HG03565 (cell line): ENCODE results near the gene HOXD10.

Experiments
- ATAC-seq: cut with Tn5 transposase; IDR thresholded peaks from one replicate; pipeline ENCODE4 v1.9.1; 2021; ENCODE audit warnings: mild to moderate bottlenecking, moderate library complexity; ENCODE audit not compliant: unreplicated experiment

HOXD10 gene

DNA sequence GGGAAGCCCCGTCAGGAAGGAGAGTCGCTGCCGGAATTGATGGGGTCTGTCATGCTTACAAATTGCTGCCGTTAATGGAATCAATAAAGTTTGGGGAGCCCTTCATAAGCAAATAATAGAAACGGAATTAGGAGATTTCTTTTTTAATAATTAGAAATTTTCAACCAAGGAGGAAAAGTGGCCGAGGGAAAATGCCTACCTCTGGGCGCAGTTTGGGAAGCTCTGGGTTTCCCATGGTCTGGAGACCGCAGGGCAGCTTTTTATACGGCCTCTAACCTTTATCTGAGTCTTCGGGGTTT, 34.1 kb upstream of the HOXD10 start:
- ATAC-seq, result no peak

DNA sequence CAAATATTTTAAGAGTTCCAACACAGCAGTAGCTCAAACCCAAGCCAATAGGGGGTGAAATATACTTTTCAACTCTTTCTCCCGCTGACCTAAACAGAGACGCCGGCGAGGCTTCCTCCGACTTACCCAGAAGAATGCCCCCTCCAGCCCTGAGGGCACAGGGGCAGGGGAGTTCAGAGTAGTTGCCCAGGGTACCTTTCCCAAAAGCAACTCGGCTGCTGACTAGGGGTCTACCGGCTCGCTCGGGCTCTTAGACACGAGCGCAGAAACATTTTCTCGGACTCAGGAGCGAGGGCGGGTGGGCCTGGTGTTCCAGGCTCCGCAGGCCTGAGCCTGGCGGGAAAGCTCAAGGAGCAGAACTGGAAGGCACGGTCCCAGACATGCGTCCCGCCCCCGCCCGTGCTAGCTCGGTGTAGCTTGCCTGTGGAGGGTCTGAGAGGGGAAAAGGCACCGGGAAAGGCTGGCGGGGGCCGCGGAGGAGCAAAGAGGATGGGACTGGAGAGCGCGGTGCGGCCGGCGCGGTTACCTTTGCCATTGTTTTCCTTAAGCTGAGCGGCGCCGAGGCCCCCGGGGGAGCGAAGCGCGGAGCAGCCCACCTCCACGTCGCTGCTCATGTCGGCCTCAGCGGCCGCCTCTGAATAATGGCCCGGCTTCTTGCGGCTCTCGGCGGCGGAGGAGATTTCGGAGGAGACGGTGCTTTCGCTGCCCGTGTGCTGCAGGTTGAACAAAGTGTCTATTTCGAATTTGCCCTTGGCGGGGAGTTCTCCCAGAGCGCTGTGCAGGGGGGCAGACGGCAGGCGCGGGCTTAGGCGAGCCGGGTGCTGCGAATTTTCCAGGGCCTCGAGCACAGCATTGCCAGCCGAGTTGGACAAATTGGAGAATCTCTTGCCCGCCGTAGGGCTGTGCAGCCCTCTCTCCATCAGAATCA, 33.5 kb upstream of the HOXD10 start:
- ATAC-seq, result no peak

DNA sequence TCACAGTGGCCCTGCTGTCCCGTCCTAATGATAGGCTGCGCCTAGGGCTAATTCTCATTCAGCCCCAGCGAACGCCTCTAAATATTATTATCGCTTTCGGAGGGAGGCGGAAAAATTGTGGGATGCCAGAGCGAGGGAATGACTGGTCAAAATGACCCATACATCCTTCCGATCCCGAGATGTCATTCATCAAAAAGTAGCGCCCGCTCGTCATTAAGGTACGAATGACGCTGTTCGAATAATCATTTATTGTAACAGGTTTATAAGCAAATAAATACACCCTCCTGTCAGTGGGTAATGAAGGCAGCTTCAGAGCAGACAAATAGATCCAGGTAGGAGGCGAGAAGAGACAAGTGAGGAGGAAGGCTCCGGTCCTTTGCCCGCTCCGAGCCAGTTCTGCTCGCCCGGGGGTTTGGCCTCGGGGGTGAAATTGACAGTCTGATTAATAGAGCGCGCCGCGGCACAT, 32.7 kb upstream of the HOXD10 start, which contains the start of gene EVX2:
TSS of gene EVX2 (minus strand) at position 167 of the 466 bp plus-strand sequence. CDS start 186 bp downstream, outside the sequence.
- no peak for ATAC-seq

DNA sequence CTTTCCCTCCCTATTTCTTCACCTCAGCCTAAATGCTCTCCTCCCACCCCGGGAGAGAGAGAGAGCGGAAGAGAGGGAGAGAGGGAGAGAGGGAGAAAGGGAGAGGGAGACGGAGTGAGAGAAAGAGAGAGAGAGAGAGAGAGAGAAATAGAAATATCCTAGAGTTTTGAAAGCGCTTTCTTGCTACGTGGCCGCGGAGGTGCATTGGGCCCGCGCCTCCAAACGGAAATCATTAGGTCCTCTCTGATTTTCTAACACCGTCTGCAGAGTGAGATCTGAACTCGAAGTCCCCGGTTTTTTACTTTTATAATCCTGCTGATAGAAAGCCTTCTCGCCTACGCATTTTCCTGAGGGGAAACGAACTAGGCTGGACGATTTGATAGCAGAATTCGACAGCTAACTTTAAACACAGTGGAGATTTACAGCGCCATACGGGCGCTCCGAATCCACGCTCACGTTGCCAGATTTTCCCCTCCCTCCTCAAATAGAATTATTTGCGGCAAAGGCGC, 31.9 kb upstream of the HOXD10 start:
- no peak for ATAC-seq

DNA sequence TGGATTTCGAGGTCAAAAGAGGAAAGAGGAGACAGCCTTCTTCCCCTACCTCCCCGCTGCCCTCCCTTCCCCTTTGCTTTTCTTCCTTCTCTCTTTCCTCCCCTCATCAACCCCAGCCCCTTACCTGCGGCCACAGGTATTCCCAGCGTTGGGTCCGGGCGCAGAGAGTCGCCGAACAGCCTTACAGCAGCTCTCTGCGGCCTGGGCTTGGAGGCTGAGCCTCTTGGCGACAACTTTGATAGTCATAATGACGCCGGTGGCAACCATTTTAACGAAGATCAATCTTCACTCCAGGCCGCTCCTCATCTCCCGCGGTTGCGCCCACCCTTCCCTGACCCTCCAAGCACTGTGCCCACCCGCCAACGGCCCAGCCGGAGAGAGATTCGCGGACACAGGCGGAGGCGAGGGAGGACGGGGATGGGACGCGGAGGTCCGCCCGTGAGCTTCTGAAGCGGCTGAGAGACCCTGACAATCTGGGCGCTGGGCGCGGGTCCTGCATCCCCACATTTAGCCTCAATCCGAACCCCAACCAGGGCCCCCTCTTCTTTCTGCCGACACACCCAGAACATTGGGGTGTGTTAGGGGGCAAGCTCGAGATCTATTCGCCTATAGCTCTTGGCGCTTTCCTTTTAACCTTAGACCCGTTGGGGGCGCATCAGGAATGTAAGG, 31.3 kb upstream of the HOXD10 start:
- ATAC-seq, result no peak

DNA sequence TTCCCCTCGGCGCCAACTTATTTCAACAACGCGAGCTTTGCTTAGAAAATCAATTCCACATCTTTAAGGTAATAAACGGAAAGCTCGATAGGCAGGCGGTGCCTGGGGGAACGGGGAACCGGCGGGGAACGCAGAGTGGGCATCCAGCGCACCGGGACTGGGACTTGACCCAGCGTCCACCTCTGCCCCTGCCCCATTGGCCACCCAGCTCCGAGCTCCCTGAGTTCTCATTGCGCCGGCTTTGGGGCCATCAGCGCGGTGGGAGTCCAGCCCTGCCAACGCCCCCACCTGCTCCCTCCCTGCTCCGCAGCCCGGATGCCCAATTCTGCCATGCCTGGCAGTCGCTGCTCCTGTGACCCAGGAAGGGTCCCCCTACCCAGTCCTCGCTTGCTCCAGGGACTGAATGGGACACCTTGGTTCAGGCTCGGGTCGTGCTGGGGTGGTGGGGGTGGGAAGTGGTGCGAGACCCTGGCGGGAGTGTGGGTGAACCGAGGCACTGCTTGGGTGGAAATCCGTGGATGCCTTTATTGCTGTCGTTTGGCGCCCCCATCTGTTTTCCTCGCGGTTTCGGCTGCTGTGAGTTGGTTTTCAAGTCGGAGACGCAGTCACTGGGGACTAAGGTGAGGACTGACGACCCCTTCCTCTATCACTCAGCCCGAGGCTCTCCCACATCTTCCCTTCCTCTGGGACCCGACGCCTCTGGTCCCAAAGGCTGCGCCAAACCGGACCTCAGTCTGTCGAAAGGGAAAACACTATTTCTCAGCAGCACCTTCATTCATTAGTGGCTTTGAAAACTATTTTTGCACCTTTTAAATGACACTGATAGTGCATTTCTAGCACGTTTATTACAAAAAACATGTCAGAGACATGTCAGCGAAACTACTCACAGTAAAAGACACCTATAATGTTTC, 30.5 kb upstream of the HOXD10 start:
- ATAC-seq, result no peak

DNA sequence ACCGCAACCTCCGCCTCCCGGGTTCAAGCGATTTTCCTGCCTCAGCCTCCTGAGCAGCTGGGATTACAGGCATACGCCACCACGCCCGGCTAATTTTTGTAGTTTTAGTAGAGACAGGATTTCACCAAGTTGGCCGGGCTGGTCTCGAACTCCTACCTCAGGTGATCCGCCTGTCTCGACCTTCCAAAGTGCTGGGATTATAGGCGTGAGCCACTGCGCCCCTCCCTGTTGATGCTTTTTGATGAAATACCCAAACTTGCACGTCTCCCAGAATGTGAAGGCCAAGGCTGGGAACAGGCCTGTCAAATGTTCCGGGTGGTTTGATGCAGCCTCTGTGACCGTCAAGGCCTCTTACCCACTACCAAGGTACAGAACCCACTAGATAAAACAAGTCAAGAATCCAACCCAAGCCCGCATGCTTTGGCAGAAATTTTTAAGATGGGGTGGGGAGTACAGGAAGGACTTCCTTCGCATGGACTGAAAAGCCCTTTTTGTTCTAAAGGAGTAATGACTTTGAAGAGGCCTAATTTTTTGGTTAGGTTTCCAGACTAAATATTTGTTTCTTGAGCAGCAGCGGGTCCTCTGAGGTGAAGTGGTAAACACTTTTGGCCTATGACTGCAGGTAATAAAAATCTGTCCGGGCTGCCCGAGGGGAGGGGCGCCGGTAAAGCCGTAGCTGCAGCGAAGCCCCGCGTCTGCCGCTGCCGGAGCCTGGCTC, 29.1 kb upstream of the HOXD10 start:
- ATAC-seq, result no peak

DNA sequence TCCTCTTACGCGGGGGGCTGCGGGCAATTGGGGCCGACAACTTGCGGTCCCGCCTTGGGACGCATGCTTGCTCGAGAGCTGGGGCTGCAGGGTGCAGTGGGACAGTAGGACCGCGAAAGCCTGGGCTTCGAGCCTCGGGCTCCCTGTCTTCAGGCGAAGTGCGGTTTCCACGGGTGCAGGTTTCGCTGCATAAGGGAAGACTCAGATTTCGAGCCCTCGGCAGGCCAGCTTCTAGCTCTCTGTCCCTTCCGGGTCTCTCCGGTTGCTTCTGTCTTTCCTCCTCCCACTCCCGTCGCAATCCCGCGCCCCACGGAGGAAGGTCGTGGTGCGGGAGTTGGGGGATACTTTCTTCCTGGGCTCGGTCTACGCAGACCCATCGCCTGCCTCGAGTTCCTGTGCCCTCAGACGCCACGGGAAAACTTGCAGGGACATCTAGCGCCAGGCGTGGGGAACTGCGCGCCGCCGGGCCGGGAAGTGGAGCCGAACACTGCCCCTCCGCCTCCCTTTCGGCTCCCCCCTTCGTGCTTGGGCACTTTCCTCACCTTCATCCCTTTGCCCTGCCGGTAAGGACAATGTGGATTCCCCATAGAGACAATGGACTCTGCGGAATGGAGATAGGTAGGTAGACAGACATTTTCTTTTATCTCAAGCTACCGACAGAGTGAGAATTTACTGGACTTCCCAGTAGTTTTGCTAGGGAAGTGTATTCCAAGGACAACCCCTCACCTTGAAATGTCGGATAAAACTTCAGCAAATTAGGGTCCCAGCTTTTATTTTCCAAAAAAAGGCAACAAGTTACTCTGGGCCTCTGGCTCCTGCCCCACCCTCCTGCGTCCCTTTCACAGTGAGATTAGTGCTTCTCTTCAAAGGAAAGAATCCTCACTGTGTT, 28.3 kb upstream of the HOXD10 start:
- ATAC-seq, result no peak

DNA sequence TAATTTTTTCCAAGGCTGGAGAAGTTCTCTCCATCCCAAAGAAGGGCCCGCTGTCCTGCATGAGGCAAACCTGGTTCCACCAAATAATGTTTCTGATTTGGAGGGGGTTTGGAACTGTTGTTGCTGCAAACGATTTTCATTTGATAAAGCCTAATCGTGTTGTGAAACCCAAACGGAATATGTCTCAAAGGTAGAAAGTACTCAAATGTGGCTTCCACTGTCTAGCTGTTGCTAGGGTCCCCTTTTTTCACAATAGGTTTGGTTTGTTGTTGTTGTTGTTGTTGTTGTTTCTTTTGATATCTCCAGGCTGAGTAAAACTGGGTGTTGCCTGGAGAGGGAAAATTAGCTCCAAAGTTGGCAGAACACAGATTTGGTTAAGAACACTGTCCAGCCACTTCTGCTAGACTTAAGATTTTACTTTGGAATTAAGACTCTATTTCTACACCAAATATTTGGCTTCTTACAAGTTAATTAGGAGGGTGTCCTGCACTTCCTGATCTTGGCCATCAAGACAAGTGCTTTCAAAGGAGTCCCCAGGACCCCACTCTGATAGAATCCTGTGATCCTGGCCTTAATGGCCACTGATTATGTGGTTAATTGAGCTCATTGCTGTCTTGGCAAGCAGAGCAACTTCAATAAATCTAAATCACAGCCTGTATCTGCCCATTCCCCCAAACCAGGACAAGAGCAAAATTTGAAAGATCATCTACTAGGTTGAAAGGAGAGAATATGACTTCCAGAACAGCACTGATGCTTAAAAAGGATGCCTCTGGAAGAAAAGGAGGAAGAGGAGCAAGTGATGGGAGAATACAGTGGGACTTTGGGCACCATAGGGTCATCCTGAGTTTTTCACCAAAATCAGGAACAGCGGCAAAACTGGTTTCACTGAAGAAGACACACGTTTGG, 27.4 kb upstream of the HOXD10 start:
- no peak for ATAC-seq

DNA sequence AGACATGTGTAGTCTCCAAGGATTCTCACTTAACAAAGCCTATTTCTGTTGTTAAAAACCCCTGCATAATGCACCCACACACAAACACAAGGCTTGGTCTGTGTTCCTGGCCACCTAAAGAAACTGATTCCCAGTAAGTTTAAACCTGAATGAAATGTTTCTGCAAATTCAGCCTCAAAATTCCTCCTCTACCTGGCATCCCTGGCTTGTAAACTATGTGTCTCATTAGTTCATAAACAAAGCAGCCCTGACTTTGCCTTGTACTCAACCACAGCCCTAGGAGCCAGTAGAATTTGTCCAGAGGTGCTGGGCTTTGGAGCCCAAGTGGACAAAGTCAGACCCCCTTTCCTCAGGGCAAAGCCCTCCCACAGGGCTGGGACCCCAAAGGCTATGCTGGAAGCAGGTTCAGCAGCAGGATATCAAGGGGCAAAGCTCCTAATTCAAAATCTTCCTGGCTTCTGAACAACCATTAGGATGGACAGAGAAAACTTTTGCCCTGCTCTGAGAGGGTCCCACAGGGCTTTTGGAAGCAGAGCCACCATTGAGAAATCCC, 26.7 kb upstream of the HOXD10 start:
- ATAC-seq, result no peak

DNA sequence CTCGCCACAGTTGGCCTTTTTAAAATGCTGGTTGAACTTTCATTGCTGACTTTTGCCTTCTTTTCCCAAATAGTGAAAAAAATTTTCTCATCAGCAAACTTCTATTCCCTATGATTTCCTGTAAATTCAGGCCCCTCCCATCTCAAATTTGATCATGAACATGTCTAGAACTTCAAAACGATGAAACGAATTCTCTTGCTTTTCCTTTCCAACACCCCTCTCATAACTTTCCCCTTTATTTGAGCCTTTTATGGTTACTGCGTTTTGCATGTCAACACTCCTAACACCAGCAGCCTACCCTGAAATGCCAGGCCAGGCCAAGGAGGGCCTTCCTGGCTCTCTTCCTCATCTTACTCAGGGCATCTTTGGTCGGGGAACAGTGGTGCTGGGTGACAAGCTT, 25.7 kb upstream of the HOXD10 start:
- no peak for ATAC-seq

DNA sequence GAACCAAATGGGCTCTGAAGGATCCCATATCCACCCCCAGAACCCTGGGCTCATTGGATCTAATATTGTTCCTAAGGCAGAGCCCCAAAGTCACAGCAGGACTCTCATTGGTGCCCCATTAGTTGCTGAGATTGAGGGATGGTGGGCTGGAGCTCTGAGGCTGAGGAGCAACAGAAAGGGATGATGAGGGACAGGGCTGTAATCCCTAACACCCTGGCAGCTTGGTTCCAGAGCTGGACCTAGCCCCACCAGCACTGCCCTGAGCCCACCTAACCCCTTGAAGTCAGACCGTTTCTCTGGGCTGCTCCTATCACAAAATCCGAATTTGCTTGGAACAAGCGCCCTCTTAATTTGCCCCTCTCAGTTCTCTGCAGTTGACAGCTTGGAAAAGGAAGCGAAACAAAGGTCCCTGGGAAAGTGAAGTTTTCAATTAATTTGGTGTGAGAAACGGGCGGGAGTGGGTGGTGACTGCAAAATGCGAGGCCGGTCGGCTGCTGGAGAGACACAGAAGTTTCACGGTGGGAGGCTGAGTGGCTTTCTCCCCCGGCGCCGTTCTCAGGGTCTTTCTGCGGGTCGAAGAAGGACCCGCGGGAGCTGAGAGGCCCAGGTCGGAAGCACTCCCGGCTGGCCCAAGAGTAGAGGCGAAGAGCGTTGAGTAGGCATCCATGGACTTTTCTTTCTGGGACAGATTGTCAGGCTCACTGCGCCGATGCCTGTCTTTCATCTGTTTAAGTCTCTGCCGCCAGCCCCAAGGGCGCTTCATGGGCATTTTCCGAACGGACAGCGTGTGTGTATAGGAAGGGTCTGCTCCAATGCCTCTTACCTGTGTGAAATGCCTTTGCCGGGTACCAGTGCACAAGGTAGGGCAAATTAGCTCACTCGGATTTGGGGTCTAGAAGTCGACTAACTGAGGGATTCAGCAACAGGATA, 25.0 kb upstream of the HOXD10 start:
- ATAC-seq, result no peak

DNA sequence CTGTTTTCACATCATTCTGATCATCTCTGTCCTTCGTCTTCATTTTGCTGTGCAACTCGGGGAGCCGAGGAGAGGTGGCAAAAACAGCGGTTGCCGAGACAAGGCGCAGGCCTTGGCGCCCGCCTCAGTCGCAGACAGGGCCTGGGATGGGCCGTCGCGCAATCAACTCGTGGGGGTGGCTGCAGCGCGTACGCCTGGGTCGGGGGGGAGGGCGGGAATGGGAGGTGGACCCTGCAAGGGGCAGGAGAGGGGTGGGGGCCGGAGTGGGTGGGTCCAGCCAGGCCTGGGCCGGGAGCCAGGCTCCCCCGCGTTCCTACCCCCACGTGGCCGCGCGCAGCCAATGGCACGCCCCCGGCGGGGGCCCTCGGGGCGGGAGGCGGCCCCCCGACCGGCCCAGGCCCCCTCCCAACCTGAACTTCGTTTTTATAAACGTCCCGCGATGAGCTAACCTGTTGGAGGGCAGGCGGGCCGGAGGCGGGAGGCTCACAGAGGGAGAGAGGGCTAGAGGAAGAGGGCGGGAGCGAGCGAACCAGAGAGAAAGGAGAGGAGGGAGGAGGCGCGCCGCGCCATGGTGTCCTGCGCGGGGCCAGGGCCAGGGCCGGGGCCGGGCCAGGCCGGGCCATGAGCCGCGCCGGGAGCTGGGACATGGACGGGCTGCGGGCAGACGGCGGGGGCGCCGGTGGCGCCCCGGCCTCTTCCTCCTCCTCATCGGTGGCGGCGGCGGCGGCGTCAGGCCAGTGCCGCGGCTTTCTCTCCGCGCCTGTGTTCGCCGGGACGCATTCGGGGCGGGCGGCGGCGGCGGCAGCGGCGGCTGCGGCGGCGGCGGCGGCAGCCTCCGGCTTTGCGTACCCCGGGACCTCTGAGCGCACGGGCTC, 24.1 kb upstream of the HOXD10 start, which contains the start of gene HOXD13:
TSS of gene HOXD13 (plus strand) at position 452 of the 875 bp plus-strand sequence. CDS start at position 622, 170 bp downstream.
- no peak for ATAC-seq

DNA sequence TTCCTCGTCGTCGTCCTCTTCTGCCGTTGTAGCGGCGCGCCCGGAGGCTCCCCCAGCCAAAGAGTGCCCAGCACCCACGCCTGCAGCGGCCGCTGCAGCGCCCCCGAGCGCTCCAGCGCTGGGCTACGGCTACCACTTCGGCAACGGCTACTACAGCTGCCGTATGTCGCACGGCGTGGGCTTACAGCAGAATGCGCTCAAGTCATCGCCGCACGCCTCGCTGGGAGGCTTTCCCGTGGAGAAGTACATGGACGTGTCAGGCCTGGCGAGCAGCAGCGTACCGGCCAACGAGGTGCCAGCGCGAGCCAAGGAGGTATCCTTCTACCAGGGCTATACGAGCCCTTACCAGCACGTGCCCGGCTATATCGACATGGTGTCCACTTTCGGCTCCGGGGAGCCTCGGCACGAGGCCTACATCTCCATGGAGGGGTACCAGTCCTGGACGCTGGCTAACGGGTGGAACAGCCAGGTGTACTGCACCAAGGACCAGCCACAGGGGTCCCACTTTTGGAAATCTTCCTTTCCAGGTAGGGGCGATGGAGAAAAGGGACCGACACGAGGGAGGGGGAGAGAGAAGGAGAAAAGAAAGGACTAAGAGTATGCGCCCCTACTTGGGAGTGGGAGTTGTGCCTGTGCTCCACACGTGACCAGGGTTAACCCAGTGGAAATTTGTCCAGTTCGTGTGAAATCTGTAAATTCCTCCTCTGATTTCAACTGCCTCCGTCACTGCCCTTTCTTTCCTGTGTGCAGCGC, 23.3 kb upstream of the HOXD10 start:
- no peak for ATAC-seq

DNA sequence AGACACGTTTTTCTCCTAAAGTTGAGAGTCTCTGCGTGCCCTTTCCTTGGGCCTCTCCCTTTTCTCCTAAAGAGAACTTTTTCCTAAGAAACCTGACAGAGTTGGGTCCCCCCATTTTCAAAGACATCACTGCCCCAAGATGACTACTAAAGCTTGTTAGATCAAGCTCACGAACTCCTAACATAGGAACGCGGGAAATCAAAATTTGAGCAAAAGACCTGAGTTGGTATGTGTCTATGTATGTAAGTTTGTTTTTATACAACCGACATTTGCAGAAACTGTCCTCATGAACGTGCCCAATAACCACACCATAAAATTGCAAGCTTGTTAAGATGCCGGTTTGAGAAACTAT, 22.7 kb upstream of the HOXD10 start:
- ATAC-seq, result no peak
